ENCODE measurements around the gene MSRB1. TPM values are rescaled to one million over a fixed set of nuclear protein-coding genes. Genes with fewer than 3 reads are reported as not detected.

Gene MSRB1
- total RNA-seq, 3 donors from 2014 or later: 34.8 to 46.3 (median 40.5) TPM

DNA sequence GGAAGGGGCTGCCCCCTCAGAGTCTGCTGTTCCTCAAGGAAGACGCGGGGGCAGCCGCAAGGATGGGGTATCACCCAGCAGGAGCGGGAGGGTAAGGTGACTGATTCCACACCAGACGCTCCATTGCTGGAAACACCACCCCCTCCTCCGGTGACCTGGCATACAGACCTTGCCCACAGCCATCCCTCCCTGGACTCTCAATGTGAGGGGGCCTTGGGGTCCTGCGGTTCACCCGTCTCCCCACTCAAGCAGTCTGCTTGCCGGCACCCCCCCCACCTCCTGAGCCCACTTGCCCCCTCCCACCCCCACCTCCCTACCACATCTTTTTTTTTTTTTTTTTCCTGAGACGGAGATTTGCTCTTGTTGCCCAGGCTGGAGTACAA lies 12.7 kb downstream of the MSRB1 start:
- ATAC-seq: no peak
- Histone ChIP-seq H3K36me3 (ENCODE audit: low read depth) (no peaks in the 10 kb centered on the region), H3K4me3 (no peak overlapping the region), H3K4me1 (ENCODE audit: low read depth) (peaks cover 13% of the 10 kb centered on the region), H3K9me3 (no peaks in the 10 kb centered on the region)
- DNase-seq: peak in 1 of 3 donors; percentile 46
- TF ChIP-seq CTCF (IDR thresholded peaks at IDR 0.05): no peak
- intact Hi-C loops (cut with DNase I, micrococcal nuclease): no loop called here

GRCh38 chr16:1929578-1930337 lies 13.2 kb downstream of the MSRB1 start:
- intact Hi-C loops (cut with DNase I, micrococcal nuclease): loop anchor here (5.0 to 10.0 kb wide), 2 partner anchors 65 to 67 kb away; no protein-coding TSS in a partner anchor
- DNase-seq: peak; percentile 91 to 96 (median 91)
- Histone ChIP-seq H3K4me1 (ENCODE audit: low read depth) (peaks cover 13% of the 10 kb centered on the region), H3K9me3 (no peaks in the 10 kb centered on the region), H3K4me3 (peak overlapping the region; percentile 24), H3K36me3 (ENCODE audit: low read depth) (no peaks in the 10 kb centered on the region)
- TF ChIP-seq CTCF (IDR thresholded peaks at IDR 0.05): peak; percentile 99
- peak; percentile 98 for ATAC-seq

DNA sequence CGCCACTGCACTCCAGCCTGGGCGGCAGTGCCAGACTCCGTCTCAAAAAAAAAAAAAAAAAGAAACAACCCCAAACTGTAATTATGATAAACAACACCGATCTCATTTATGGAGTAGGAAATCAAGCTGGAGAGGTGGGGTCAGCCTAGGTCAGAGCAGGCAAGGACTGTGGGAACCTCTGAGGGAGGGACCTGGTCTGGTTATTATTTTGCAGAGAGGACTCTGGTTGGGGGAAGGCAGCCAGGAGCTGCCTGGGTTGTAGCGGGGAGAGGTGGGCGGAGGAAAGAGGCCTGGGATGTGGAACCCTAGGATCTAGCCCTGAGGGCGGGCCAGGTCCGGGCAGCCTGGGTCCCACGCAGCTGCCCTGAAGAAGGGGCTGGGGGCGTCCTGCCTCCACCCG lies 13.9 kb downstream of the MSRB1 start:
- TF ChIP-seq CTCF (IDR thresholded peaks at IDR 0.05): no peak
- intact Hi-C loops (cut with DNase I, micrococcal nuclease): loop anchor here (5.0 to 10.0 kb wide), 2 partner anchors 64 to 67 kb away; no protein-coding TSS in a partner anchor
- DNase-seq: peak in 2 of 3 donors; percentile 62 to 71

DNA sequence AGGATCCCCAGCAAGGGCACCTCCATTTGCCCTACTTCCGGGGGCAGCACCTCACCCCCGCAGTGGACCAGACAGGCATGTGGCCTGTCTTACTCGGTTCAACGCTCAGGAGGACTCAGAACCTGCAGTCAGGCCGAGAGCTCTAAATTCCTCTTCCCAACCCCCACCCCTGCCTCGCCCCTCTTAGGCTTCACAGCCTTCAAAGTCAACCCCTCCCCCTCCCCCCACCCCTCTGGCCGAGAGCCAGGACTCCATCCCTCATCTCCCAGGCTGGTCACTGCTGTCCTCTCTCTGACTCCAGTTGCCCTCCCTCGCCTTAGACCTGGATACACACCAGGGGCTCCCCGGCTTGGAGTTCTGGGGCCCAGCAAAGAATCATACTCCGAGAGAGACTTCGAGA lies 16.7 kb downstream of the MSRB1 start:
- intact Hi-C loops (cut with DNase I, micrococcal nuclease): loop anchor here (5.0 to 10.0 kb wide), 2 partner anchors 61 to 64 kb away; no protein-coding TSS in a partner anchor
- no peak for TF ChIP-seq CTCF (IDR thresholded peaks at IDR 0.05)
- no peaks in the 10 kb centered on the region for H3K36me3 ChIP-seq (ENCODE audit: low read depth)
- H3K4me1 ChIP-seq (ENCODE audit: low read depth): peaks cover 17% of the 10 kb centered on the region
- peak in 1 of 3 donors; percentile 23 for DNase-seq
- no peaks in the 10 kb centered on the region for H3K9me3 ChIP-seq
- no peak for ATAC-seq
- no peak overlapping the region for H3K4me3 ChIP-seq

More for the DNA sequence above, 13.9 kb downstream of the MSRB1 start:
- ATAC-seq: peak; percentile 62
- Histone ChIP-seq H3K4me3 (peak overlapping the region; percentile 24), H3K9me3 (no peaks in the 10 kb centered on the region), H3K36me3 (ENCODE audit: low read depth) (no peaks in the 10 kb centered on the region), H3K4me1 (ENCODE audit: low read depth) (peaks cover 13% of the 10 kb centered on the region)

- Histone ChIP-seq H3K9me3 (no peaks in the 10 kb centered on the region), H3K4me3 (no peak overlapping the region), H3K4me1 (ENCODE audit: low read depth) (peaks cover 12% of the 10 kb centered on the region), H3K36me3 (ENCODE audit: low read depth) (no peaks in the 10 kb centered on the region)
- intact Hi-C loops (cut with DNase I, micrococcal nuclease): loop anchor here in 1 of 2 donors (10.0 kb wide), 1 partner anchor 59 kb away; no protein-coding TSS in a partner anchor
- no peak for DNase-seq
- no peak for TF ChIP-seq CTCF (IDR thresholded peaks at IDR 0.05)
- ATAC-seq: no peak
These were observed 18.9 kb downstream of the MSRB1 start for GRCh38 chr16:1924095-1924494.
